SU-DHL-6 (cell line): ENCODE measurements around the gene C17orf113.

ENCODE experiments used
- H2AFZ ChIP-seq: fragments of 200-600 bp; sonication (generic); 2 replicates; pipeline ENCODE4 v1.6.1; 2014; ENCODE audit warnings: low read depth, mild to moderate bottlenecking, moderate library complexity, mixed read lengths, antibody characterized with exemption, low read length; ENCODE audit not compliant: severe bottlenecking
- H3F3A ChIP-seq: fragments of 200-600 bp; shearing (Covaris generic); 2 replicates; pipeline ENCODE4 v1.6.0; 2016; ENCODE audit warnings: antibody characterized with exemption, mild to moderate bottlenecking; ENCODE audit not compliant: insufficient read depth
- H3K27ac ChIP-seq: fragments of 200-600 bp; sonication (generic); 2 replicates; pipeline ENCODE4 v1.5.1; 2016; ENCODE audit warnings: low read depth, mild to moderate bottlenecking, low read length, moderate library complexity, mixed read lengths
- H3K27me3 ChIP-seq: fragments of 200-600 bp; sonication (generic), shearing (Covaris generic); 2 replicates; pipeline ENCODE4 v1.6.0; 2014; ENCODE audit warnings: mild to moderate bottlenecking, low read length
- H3K36me3 ChIP-seq: fragments of 200-600 bp; sonication (generic); 2 replicates; pipeline ENCODE4 v1.6.1; 2014; ENCODE audit warnings: mild to moderate bottlenecking, low read length, mixed read lengths
- H3K4me2 ChIP-seq: fragments of 300-600, 200-600 bp; shearing (Covaris generic), sonication (generic); 2 replicates; pipeline ENCODE4 v1.6.0; 2014; ENCODE audit warnings: low read length, low read depth, mild to moderate bottlenecking; ENCODE audit not compliant: poor library complexity, severe bottlenecking
- H3K4me3 ChIP-seq: fragments of 200-600 bp; sonication (generic); 2 replicates; pipeline ENCODE4 v1.5.1; 2014; ENCODE audit warnings: antibody characterized with exemption, low read length, mild to moderate bottlenecking, mixed read lengths; ENCODE audit not compliant: insufficient read depth, poor library complexity, severe bottlenecking
- H3K79me2 ChIP-seq: fragments of 200-600 bp; sonication (generic); 2 replicates; pipeline ENCODE4 v1.6.1; 2014; ENCODE audit warnings: mild to moderate bottlenecking, low read length, moderate library complexity; ENCODE audit not compliant: insufficient read depth
- H3K9ac ChIP-seq: fragments of 200-600 bp; sonication (generic); 2 replicates; pipeline ENCODE4 v1.7.0; 2014; ENCODE audit warnings: mild to moderate bottlenecking, low read length
- H3K9me2 ChIP-seq: fragments of 200-600 bp; sonication (generic); replicated peaks from 2 replicates; pipeline ENCODE4 v1.6.1; 2014; ENCODE audit warnings: low read length; ENCODE audit not compliant: insufficient read depth
- H3K9me3 ChIP-seq: fragments of 200-600 bp; sonication (generic); 2 replicates; pipeline ENCODE4 v1.6.1; 2014; ENCODE audit warnings: low read length, mixed read lengths; ENCODE audit not compliant: insufficient read depth
- H4K20me1 ChIP-seq: fragments of 200-600 bp; sonication (generic); 2 replicates; pipeline ENCODE4 v1.6.1; 2014; ENCODE audit warnings: low read depth, mild to moderate bottlenecking, antibody characterized with exemption, low read length, moderate library complexity, mixed read lengths
- CTCF ChIP-seq: fragments of 200-600 bp; sonication (generic); IDR thresholded peaks from one replicate; pipeline ENCODE4 v1.5.1; 2017; ENCODE audit warnings: antibody characterized with exemption, mild to moderate bottlenecking, low read length, moderate library complexity; ENCODE audit not compliant: insufficient read depth, poor library complexity, severe bottlenecking
- EZH2phosphoT487 ChIP-seq: fragments of 200-600 bp; sonication (generic), shearing (Covaris generic); conservative IDR thresholded peaks from 2 replicates; pipeline ENCODE4 v1.6.1; 2018; ENCODE audit warnings: mild to moderate bottlenecking, antibody characterized with exemption, low read length, moderate library complexity, mixed read lengths

Gene C17orf113

GRCh38 chr17:42061646-42062487, 11.5 kb upstream of the C17orf113 start:
- H3K27ac ChIP-seq = no peak overlapping the region
- TF ChIP-seq EZH2phosphoT487 = no peak
- TF ChIP-seq CTCF = no peak
- no peaks in the 10 kb centered on the region for H3K9me2 ChIP-seq

GRCh38 chr17:42060231-42060630, 9.8 kb upstream of the C17orf113 start:
- Histone ChIP-seq H3K4me3 (no peak overlapping the region), H4K20me1 (no peaks in the 10 kb centered on the region), H3K9me3 (no peaks in the 10 kb centered on the region), H3K79me2 (no peaks in the 10 kb centered on the region), H3K9me2 (no peaks in the 10 kb centered on the region), H3K9ac (no peak overlapping the region), H3K27ac (no peak overlapping the region), H3K4me2 (no peak overlapping the region), H3F3A (no peaks in the 10 kb centered on the region), H3K27me3 (no peaks in the 10 kb centered on the region), H2AFZ (no peak overlapping the region), H3K36me3 (no peaks in the 10 kb centered on the region)
- TF ChIP-seq CTCF = no peak
- no peak for TF ChIP-seq EZH2phosphoT487

More at GRCh38 chr17:42061646-42062487, 11.5 kb upstream of the C17orf113 start:
- Histone ChIP-seq H3K4me3 (no peak overlapping the region), H4K20me1 (no peaks in the 10 kb centered on the region), H2AFZ (no peak overlapping the region), H3F3A (no peaks in the 10 kb centered on the region), H3K4me2 (no peak overlapping the region), H3K9ac (no peak overlapping the region), H3K27me3 (no peaks in the 10 kb centered on the region), H3K36me3 (no peaks in the 10 kb centered on the region), H3K79me2 (no peaks in the 10 kb centered on the region), H3K9me3 (no peaks in the 10 kb centered on the region)

GRCh38 chr17:42059815-42060214, 9.4 kb upstream of the C17orf113 start:
- Histone ChIP-seq H2AFZ (no peak overlapping the region), H3K9me3 (no peaks in the 10 kb centered on the region), H3K27me3 (no peaks in the 10 kb centered on the region), H3K36me3 (no peaks in the 10 kb centered on the region), H3K4me3 (no peak overlapping the region), H3K79me2 (no peaks in the 10 kb centered on the region), H3K4me2 (no peak overlapping the region), H3K9me2 (no peaks in the 10 kb centered on the region), H3K27ac (no peak overlapping the region), H3F3A (no peaks in the 10 kb centered on the region), H3K9ac (no peak overlapping the region), H4K20me1 (no peaks in the 10 kb centered on the region)
- no peak for TF ChIP-seq CTCF
- no peak for TF ChIP-seq EZH2phosphoT487
